GM23338 (cell line): ENCODE measurements around the gene SLC25A25. TPM values are rescaled to one million over a fixed set of nuclear protein-coding genes. Genes with fewer than 3 reads are reported as not detected.

Source experiments
- ATAC-seq: fragments of 200-7000 bp; cut with Tn5 transposase; 3 replicates; pipeline ENCODE4 v1.9.1; 2020
- DNase-seq: peaks from one replicate; pipeline ENCODE4 v3.0.0-alpha.2; 2015; ENCODE audit warnings: low spot score
- H2AFZ ChIP-seq: fragments of 200-600 bp; sonication (generic); 2 replicates; pipeline ENCODE4 v1.8.0; 2016; ENCODE audit warnings: antibody characterized with exemption, mild to moderate bottlenecking, moderate library complexity
- H3F3A ChIP-seq: fragments of 200-600 bp; sonication (generic); replicated peaks from 2 replicates; pipeline ENCODE4 v1.8.0; 2017; ENCODE audit warnings: antibody characterized with exemption, mixed run types, low read depth
- H3K27ac ChIP-seq: fragments of 200-600 bp; sonication (generic); 2 replicates; pipeline ENCODE4 v1.6.1; 2016; ENCODE audit warnings: low read depth
- H3K27me3 ChIP-seq: fragments of 200-600 bp; sonication (generic); 2 replicates; pipeline ENCODE4 v1.8.0; 2016; ENCODE audit warnings: mild to moderate bottlenecking, mixed run types, moderate library complexity; ENCODE audit not compliant: insufficient read depth
- H3K36me3 ChIP-seq: fragments of 200-600 bp; sonication (generic); 2 replicates; pipeline ENCODE4 v1.8.0; 2016; ENCODE audit warnings: mild to moderate bottlenecking; ENCODE audit not compliant: insufficient read depth
- H3K4me1 ChIP-seq: fragments of 200-600 bp; sonication (generic); 2 replicates; pipeline ENCODE4 v1.8.0; 2016; ENCODE audit warnings: mild to moderate bottlenecking, moderate library complexity; ENCODE audit not compliant: insufficient read depth
- H3K4me2 ChIP-seq: fragments of 200-600 bp; sonication (generic); 2 replicates; pipeline ENCODE4 v1.7.1; 2017; ENCODE audit warnings: mixed run types
- H3K4me3 ChIP-seq: fragments of 200-600 bp; sonication (generic); 2 replicates; pipeline ENCODE4 v1.6.1; 2016; ENCODE audit warnings: mixed run types
- H3K79me2 ChIP-seq: fragments of 200-600 bp; sonication (generic); replicated peaks from 2 replicates; pipeline ENCODE4 v1.8.0; 2017; ENCODE audit warnings: mild to moderate bottlenecking; ENCODE audit not compliant: insufficient read depth
- H3K9me2 ChIP-seq: fragments of 200-600 bp; sonication (generic); 2 replicates; pipeline ENCODE4 v1.8.0; 2017; ENCODE audit not compliant: insufficient read depth
- H4K20me1 ChIP-seq: fragments of 200-600 bp; sonication (generic); replicated peaks from 2 replicates; pipeline ENCODE4 v1.8.0; 2017; ENCODE audit warnings: mild to moderate bottlenecking; ENCODE audit not compliant: insufficient read depth
- H3K27ac Mint-ChIP-seq: 2 replicates; pipeline ENCODE4 v1.8.0; 2020; ENCODE audit warnings: inconsistent platforms, mild to moderate bottlenecking, moderate library complexity, mixed read lengths
- H3K27me3 Mint-ChIP-seq: 3 replicates; pipeline ENCODE4 v1.8.0; 2022; ENCODE audit warnings: low read depth, mild to moderate bottlenecking, moderate library complexity, mixed read lengths, inconsistent platforms; ENCODE audit not compliant: insufficient read depth, poor library complexity
- H3K36me3 Mint-ChIP-seq: 3 replicates; pipeline ENCODE4 v1.8.0; 2021; ENCODE audit warnings: low read depth, mild to moderate bottlenecking, inconsistent platforms, moderate library complexity, mixed read lengths
- H3K4me1 Mint-ChIP-seq: 3 replicates; pipeline ENCODE4 v1.8.0; 2020; ENCODE audit warnings: mild to moderate bottlenecking, inconsistent platforms, mixed read lengths
- H3K4me3 Mint-ChIP-seq: 3 replicates; pipeline ENCODE4 v1.8.0; 2021; ENCODE audit warnings: moderate library complexity, mild to moderate bottlenecking, inconsistent platforms, mixed read lengths
- H3K9me3 Mint-ChIP-seq: 3 replicates; pipeline ENCODE4 v1.8.0; 2020; ENCODE audit warnings: moderate library complexity, mild to moderate bottlenecking, inconsistent platforms, mixed read lengths
- CREB1 ChIP-seq: fragments of 250-450 bp; sonication (Bioruptor Pico); IDR thresholded peaks from 2 replicates; pipeline ENCODE4 v1.5.0; 2020; ENCODE audit warnings: low read depth, mild to moderate bottlenecking, moderate library complexity
- EZH2 ChIP-seq: fragments of 200-600 bp; sonication (generic); IDR thresholded peaks from one replicate; pipeline ENCODE4 v1.8.0; 2017; ENCODE audit warnings: antibody characterized with exemption, mild to moderate bottlenecking, low read depth; ENCODE audit not compliant: unreplicated experiment
- JUNB ChIP-seq: IDR thresholded peaks from one replicate; pipeline ENCODE4 v1.6.1; 2016; ENCODE audit warnings: antibody characterized with exemption; ENCODE audit not compliant: unreplicated experiment
- NANOG ChIP-seq: IDR thresholded peaks from 2 replicates; pipeline ENCODE4 v1.6.1; 2016; ENCODE audit warnings: antibody characterized with exemption, borderline replicate concordance
- POLR2AphosphoS5 ChIP-seq: IDR thresholded peaks from 2 replicates; pipeline ENCODE4 v1.6.1; 2016; ENCODE audit warnings: antibody characterized with exemption, low read depth
- STAT1 ChIP-seq: IDR thresholded peaks from one replicate; pipeline ENCODE4 v1.6.1; 2016; ENCODE audit warnings: antibody characterized with exemption; ENCODE audit not compliant: unreplicated experiment
- polyA plus RNA-seq: library from polyadenylated mRNA; unstranded; fragments of >200 nt; fragmentation: Nextera tagmentation; extraction: Ambion mirVana; gene quantifications from 2 replicates; pipeline ENCODE4 v1.2.1, GENCODE V29; 2016
- total RNA-seq: library from RNA; depleted of rRNA; stranded (reverse); fragments of >200 nt; shearing (Covaris generic); gene quantifications from 2 replicates; pipeline ENCODE4 v1.2.3, GENCODE V29; 2014
- TF ChIP-seq, protein P1 (sequence below): IDR thresholded peaks from 2 replicates; pipeline ENCODE4 v1.6.1; 2016; ENCODE audit warnings: antibody characterized with exemption

The SLC25A25 gene
- total and polyA plus RNA-seq, 2 experiments from 2014 or later: 7.1 to 27.0 TPM

DNA sequence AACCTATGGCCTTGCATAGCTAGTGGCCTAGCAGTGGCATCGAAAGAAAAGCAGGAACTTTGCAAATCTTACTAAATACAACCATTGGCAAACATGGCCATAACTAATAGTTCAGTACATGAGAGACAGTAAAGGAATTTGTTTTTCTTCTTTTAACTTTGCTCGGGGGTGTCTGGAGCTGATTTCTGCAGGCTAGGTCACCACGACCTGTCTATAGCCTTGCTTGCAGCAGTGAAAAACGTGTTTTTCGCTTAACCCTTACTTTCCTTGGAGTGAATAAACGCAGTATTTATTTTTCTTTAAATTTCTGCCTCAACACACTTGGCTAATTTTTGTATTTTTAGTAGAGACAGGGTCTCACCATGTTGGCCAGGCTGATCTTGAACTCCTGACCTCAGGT, 20.8 kb upstream of the SLC25A25 start (continued):
- TF ChIP-seq, protein P1, sequence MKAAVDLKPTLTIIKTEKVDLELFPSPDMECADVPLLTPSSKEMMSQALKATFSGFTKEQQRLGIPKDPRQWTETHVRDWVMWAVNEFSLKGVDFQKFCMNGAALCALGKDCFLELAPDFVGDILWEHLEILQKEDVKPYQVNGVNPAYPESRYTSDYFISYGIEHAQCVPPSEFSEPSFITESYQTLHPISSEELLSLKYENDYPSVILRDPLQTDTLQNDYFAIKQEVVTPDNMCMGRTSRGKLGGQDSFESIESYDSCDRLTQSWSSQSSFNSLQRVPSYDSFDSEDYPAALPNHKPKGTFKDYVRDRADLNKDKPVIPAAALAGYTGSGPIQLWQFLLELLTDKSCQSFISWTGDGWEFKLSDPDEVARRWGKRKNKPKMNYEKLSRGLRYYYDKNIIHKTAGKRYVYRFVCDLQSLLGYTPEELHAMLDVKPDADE: no peak

DNA sequence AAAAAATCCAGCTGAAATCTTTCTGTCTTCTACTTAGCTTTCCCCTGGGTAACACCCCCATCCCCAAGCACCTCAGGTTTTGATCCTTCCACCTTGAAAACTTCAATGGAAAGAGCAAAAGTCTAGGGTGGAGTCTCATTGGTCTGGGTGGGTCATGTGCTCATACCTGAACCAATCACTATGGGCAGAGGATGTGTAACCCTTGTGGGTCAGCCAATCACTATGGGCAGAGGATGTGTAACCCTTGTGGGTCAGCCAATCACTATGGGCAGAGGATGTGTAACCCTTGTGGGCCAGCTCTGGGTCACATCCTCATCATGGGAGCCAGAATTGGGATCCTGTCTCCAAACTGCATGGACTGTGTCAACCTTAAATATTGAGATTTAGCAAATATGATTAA, 19.4 kb upstream of the SLC25A25 start:
- no peak for TF ChIP-seq STAT1
- no peak for TF ChIP-seq EZH2
- no peak for TF ChIP-seq POLR2AphosphoS5
- TF ChIP-seq, protein P1: no peak
- H3K36me3 ChIP-seq: no peaks in the 10 kb centered on the region
- Mint-ChIP-seq H3K4me1 (no peaks in the 10 kb centered on the region; the same call in 2 of the 3 replicates), H3K36me3 (no peaks in the 10 kb centered on the region), H3K27me3 (peaks cover 13% of the 10 kb centered on the region), H3K27ac (no peak overlapping the region), H3K9me3 (no peaks in the 10 kb centered on the region; the same call in 1 of the 3 replicates), H3K4me3 (no peak overlapping the region)
- no peaks in the 10 kb centered on the region for H3K79me2 ChIP-seq
- H3K4me3 ChIP-seq: no peak overlapping the region
- H3K9me2 ChIP-seq: 0 out of 2 replicates have a peak, but pooled peaks cover 3% of the 10 kb centered on the region
- 0 out of 2 replicates have a peak, but pooled peaks cover 4% of the 10 kb centered on the region for H3F3A ChIP-seq
- no peaks in the 10 kb centered on the region for H3K27me3 ChIP-seq
- ATAC-seq (peak; percentile 58; the same call in 2 of the 3 replicates), DNase-seq (no peak)
- no peaks in the 10 kb centered on the region; the same call in 1 of the 2 replicates for H4K20me1 ChIP-seq
- no peaks in the 10 kb centered on the region for H3K4me1 ChIP-seq
- no peak overlapping the region for H2AFZ ChIP-seq
- no peak overlapping the region for H3K4me2 ChIP-seq
- no peak overlapping the region for H3K27ac ChIP-seq

DNA sequence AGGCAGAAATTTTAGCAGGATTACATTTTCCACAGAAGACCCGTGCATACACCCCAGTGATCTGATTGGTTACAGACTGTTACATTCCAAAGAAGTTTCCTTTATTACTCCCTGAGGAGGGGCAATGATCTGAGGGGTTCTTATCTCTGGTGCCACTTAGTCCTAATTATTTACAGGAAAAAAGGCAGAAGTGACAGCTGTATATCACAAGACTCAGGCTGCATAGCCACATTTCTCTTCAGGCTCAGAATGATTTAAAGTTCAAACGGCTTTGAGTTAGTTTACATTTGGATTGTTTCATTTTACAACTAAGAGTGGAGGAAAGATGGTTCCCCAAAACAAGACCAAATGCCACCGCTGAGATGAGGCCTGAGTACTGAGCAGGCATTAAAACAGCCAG, 18.2 kb upstream of the SLC25A25 start:
- H3K4me3 Mint-ChIP-seq: no peak overlapping the region
- Histone ChIP-seq H3K9me2 (0 out of 2 replicates have a peak, but pooled peaks cover 3% of the 10 kb centered on the region), H3K4me2 (no peak overlapping the region), H3K27ac (no peak overlapping the region), H3K4me1 (no peaks in the 10 kb centered on the region), H3K4me3 (no peak overlapping the region), H4K20me1 (no peaks in the 10 kb centered on the region), H3K36me3 (no peaks in the 10 kb centered on the region), H3K79me2 (no peaks in the 10 kb centered on the region), H3F3A (peaks cover 4% of the 10 kb centered on the region; the same call in 1 of the 2 replicates), H2AFZ (no peak overlapping the region), H3K27me3 (no peaks in the 10 kb centered on the region)
- DNase-seq (no peak), ATAC-seq (no peak)
- H3K9me3 Mint-ChIP-seq: no peaks in the 10 kb centered on the region; the same call in 1 of the 3 replicates
- no peak for TF ChIP-seq POLR2AphosphoS5
- TF ChIP-seq CREB1 (CRISPR knock-in tag): no peak
- TF ChIP-seq STAT1: no peak
- no peak for TF ChIP-seq NANOG
- no peak for TF ChIP-seq JUNB
- peaks cover 10% of the 10 kb centered on the region for H3K27me3 Mint-ChIP-seq
- H3K27ac Mint-ChIP-seq: no peak overlapping the region
- H3K36me3 Mint-ChIP-seq: no peaks in the 10 kb centered on the region
- H3K4me1 Mint-ChIP-seq: peaks cover 5% of the 10 kb centered on the region; the same call in 1 of the 3 replicates
